Amygdala (tissue), 56 donors: Measurements from ENCODE around the gene ARHGEF35.
"Not testable (repeated sequence)": the region's sequence is repeated elsewhere in the genome, so short reads cannot be mapped to it uniquely, and the experiment has no call there.

Experiments used
- DNase-seq, 56 donors: peaks; one replicate each; lab custom pipeline; 2025; lab: John Stamatoyannopoulos, UW

Gene ARHGEF35

GRCh38 chr7:144179165-144179479 lies 16.5 kb downstream of the ARHGEF35 start:
- not testable (repeated sequence) for DNase-seq

- DNase-seq, result not testable (repeated sequence)
Measured at GRCh38 chr7:144178380-144179164, 17.1 kb downstream of the ARHGEF35 start.

- DNase-seq, result no peak
Measured at GRCh38 chr7:144174613-144175012, 21.0 kb downstream of the ARHGEF35 start.

- DNase-seq, result not testable (repeated sequence)
Measured at GRCh38 chr7:144171594-144172350, 23.9 kb downstream of the ARHGEF35 start.

- no peak for DNase-seq
Measured at GRCh38 chr7:144164784-144165183, 30.8 kb downstream of the ARHGEF35 start.

GRCh38 chr7:144158861-144159260 lies 36.8 kb downstream of the ARHGEF35 start:
- DNase-seq, result no peak

- DNase-seq, result no peak
Measured at GRCh38 chr7:144148224-144148827, 47.3 kb downstream of the ARHGEF35 start.

GRCh38 chr7:144144426-144144825 lies 51.2 kb downstream of the ARHGEF35 start:
- DNase-seq, result no peak

- no peak for DNase-seq
Measured at GRCh38 chr7:144142187-144142586, 53.4 kb downstream of the ARHGEF35 start.

GRCh38 chr7:144137501-144137900 lies 58.1 kb downstream of the ARHGEF35 start:
- no peak for DNase-seq
